ENCODE measurements around the gene RPTOR. TPM values are rescaled to one million over a fixed set of nuclear protein-coding genes. Genes with fewer than 3 reads are reported as not detected.

Gene RPTOR
- polyA plus RNA-seq, 1 donor from 2014 or later, result 8.0 TPM

DNA sequence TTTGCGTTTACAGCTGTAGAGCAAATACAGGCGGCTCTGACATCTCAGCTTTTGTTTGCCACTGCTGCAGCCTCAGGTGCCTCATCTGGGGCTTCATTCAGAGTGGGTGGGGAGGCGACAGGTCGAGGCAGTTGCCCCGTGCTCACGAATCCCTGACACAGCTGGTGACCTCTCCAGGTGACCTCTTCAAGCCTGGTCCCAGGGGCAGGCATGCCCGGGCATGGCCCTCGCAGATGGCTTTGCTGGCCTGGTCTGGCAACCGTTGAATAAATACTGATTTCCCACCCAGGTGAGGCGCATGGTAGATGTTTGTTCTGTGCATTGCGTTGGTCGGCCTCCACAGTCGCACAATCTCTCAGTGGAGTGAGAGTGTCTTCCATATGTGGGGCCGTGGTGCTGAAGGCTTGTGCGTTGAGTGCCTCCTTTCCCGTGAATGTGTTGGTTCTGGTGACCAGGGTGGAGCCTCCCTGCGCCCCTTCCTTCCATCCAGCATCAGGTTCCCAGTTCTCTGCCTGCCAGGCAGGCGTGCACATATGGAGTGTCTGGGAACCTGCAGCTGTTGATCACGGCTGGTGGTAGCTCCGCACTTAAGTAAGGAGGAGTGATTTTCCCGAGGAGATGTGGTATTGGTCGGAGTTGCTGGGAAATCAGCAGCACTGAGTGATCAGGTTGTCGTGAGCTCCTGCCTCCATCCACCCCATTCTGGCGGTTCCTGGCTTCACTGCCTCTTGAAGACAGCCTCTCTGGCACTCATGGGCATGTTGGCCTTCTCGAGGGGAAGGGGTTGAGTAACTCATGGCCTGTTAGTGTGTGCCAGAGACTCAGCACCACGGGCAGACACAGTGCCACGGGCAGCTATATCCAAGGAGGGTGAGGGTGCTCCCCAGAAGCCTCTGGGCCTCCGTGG, 149.7 kb downstream of the RPTOR start:
- no peaks in the 10 kb centered on the region for H4K20me1 ChIP-seq (ENCODE audit: insufficient read depth)
- no peaks in the 10 kb centered on the region for H3K36me3 ChIP-seq (ENCODE audit: insufficient read depth, low read length)
- no peak overlapping the region for H3K4me2 ChIP-seq (ENCODE audit: low read length)
- no peaks in the 10 kb centered on the region for H3K27me3 ChIP-seq (ENCODE audit: insufficient read depth, low read depth, low read length)
- H3K79me2 ChIP-seq (replicated peaks; ENCODE audit: insufficient read depth, low read length), result no peaks in the 10 kb centered on the region
- no peaks in the 10 kb centered on the region for H3K9me2 ChIP-seq (ENCODE audit: insufficient read depth, low read length)
- no peak overlapping the region for H3K27ac ChIP-seq (ENCODE audit: low read length)
- H3K9ac ChIP-seq (ENCODE audit: low read length), result no peak overlapping the region
- no peak overlapping the region for H2AFZ ChIP-seq (ENCODE audit: low read depth, low read length)
- H3K9me3 ChIP-seq (ENCODE audit: low read length), result no peaks in the 10 kb centered on the region
- H3F3A ChIP-seq (ENCODE audit: insufficient read depth, low read length, poor library complexity, severe bottlenecking), result no peaks in the 10 kb centered on the region
- TF ChIP-seq MXI1 (conservative IDR thresholded peaks at IDR 0.05; ENCODE audit: poor library complexity, severe bottlenecking) (no peak), SMC3 (conservative IDR thresholded peaks at IDR 0.05; ENCODE audit: poor library complexity) (no peak), RAD21 (conservative IDR thresholded peaks at IDR 0.05) (no peak), EP300 (conservative IDR thresholded peaks at IDR 0.05; ENCODE audit: poor library complexity, severe bottlenecking) (no peak), POLR2AphosphoS5 (IDR thresholded peaks at IDR 0.05) (no peak), EZH2 (IDR thresholded peaks at IDR 0.05; ENCODE audit: borderline replicate concordance, insufficient read depth, low read length, poor library complexity, severe bottlenecking) (no peak), TAF1 (IDR thresholded peaks at IDR 0.05; ENCODE audit: low read depth) (no peak)
- TF ChIP-seq, protein P1, sequence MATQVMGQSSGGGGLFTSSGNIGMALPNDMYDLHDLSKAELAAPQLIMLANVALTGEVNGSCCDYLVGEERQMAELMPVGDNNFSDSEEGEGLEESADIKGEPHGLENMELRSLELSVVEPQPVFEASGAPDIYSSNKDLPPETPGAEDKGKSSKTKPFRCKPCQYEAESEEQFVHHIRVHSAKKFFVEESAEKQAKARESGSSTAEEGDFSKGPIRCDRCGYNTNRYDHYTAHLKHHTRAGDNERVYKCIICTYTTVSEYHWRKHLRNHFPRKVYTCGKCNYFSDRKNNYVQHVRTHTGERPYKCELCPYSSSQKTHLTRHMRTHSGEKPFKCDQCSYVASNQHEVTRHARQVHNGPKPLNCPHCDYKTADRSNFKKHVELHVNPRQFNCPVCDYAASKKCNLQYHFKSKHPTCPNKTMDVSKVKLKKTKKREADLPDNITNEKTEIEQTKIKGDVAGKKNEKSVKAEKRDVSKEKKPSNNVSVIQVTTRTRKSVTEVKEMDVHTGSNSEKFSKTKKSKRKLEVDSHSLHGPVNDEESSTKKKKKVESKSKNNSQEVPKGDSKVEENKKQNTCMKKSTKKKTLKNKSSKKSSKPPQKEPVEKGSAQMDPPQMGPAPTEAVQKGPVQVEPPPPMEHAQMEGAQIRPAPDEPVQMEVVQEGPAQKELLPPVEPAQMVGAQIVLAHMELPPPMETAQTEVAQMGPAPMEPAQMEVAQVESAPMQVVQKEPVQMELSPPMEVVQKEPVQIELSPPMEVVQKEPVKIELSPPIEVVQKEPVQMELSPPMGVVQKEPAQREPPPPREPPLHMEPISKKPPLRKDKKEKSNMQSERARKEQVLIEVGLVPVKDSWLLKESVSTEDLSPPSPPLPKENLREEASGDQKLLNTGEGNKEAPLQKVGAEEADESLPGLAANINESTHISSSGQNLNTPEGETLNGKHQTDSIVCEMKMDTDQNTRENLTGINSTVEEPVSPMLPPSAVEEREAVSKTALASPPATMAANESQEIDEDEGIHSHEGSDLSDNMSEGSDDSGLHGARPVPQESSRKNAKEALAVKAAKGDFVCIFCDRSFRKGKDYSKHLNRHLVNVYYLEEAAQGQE (IDR thresholded peaks at IDR 0.05; ENCODE audit: borderline replicate concordance), result no peak
- TF ChIP-seq, protein P2, sequence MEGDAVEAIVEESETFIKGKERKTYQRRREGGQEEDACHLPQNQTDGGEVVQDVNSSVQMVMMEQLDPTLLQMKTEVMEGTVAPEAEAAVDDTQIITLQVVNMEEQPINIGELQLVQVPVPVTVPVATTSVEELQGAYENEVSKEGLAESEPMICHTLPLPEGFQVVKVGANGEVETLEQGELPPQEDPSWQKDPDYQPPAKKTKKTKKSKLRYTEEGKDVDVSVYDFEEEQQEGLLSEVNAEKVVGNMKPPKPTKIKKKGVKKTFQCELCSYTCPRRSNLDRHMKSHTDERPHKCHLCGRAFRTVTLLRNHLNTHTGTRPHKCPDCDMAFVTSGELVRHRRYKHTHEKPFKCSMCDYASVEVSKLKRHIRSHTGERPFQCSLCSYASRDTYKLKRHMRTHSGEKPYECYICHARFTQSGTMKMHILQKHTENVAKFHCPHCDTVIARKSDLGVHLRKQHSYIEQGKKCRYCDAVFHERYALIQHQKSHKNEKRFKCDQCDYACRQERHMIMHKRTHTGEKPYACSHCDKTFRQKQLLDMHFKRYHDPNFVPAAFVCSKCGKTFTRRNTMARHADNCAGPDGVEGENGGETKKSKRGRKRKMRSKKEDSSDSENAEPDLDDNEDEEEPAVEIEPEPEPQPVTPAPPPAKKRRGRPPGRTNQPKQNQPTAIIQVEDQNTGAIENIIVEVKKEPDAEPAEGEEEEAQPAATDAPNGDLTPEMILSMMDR (IDR thresholded peaks at IDR 0.05; ENCODE audit: poor library complexity, severe bottlenecking), result no peak
- no peak overlapping the region for H3K4me3 ChIP-seq (ENCODE audit: low read length)

DNA sequence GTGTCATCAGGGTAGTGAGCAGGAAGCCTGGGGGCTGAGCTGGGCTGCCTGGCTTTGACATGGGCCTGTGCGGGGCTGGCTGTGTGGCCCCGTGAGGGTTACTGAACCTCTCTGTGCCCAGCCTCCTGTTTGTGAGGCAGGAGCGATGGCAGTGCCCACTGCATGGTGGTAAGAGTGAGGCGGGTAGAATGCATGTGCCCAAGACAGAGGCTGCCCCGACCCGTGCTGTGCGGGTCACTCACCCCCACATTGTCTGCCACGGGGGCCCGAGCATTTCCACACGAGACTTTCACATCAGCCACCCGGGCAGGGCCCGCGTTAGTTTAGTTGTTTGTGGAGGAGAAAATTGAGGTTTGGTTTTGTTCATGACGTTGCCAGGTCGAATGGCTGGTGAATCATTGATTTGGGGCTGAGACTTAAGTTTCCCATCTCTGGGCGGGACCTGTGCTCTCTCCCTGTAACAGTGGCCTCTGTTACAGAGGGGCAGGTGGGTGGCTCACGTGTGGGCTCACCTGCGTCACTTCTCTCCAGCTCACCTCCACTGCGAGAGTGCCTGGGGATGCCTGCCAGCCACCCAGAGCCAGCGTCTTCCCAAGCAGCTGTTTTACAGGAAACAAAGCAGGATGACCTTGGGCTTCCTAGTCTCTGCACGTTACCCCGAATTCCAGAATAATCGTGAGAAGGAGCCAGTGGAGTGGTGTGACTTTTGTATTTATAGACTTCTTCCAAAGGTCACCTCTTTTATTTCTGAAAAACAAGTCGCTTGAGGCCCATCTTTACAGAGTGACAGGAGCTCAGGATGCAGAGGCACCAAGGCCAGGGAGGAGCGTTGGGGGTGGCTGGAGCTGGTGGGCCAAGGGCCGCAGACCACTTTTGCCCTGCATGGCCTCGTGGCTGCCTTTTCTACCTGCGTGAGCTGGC, 150.6 kb downstream of the RPTOR start:
- H3K4me2 ChIP-seq (ENCODE audit: low read length), result no peak overlapping the region
- no peaks in the 10 kb centered on the region for H3K36me3 ChIP-seq (ENCODE audit: insufficient read depth, low read length)
- no peak for TF ChIP-seq MXI1 (conservative IDR thresholded peaks at IDR 0.05; ENCODE audit: poor library complexity, severe bottlenecking)
- no peaks in the 10 kb centered on the region for H4K20me1 ChIP-seq (ENCODE audit: insufficient read depth)
- H3K9me3 ChIP-seq (ENCODE audit: low read length), result no peaks in the 10 kb centered on the region
- H3K27me3 ChIP-seq (ENCODE audit: insufficient read depth, low read depth, low read length), result no peaks in the 10 kb centered on the region
- H3K79me2 ChIP-seq (replicated peaks; ENCODE audit: insufficient read depth, low read length), result no peaks in the 10 kb centered on the region
- no peak overlapping the region for H3K27ac ChIP-seq (ENCODE audit: low read length)
- no peaks in the 10 kb centered on the region for H3K9me2 ChIP-seq (ENCODE audit: insufficient read depth, low read length)
- H3F3A ChIP-seq (ENCODE audit: insufficient read depth, low read length, poor library complexity, severe bottlenecking), result no peaks in the 10 kb centered on the region
- H2AFZ ChIP-seq (ENCODE audit: low read depth, low read length), result no peak overlapping the region
- H3K4me3 ChIP-seq (ENCODE audit: low read length), result no peak overlapping the region
- no peak overlapping the region for H3K9ac ChIP-seq (ENCODE audit: low read length)
